Mesendoderm (in vitro differentiated cells): ENCODE measurements around the gene TNS3.

ENCODE experiments used
- DNase-seq: peaks from one replicate; pipeline ENCODE4 v3.0.0; 2013
- H2AK5ac ChIP-seq: 2 replicates; pipeline ENCODE4 v1.6.1; 2013; ENCODE audit warnings: low read length, inconsistent platforms
- H2BK120ac ChIP-seq: 2 replicates; pipeline ENCODE4 v1.6.1; 2013; ENCODE audit warnings: low read depth, mild to moderate bottlenecking, low read length, moderate library complexity, mixed read lengths
- H2BK15ac ChIP-seq: replicated peaks from 2 replicates; pipeline ENCODE4 v1.6.1; 2013; ENCODE audit warnings: low read depth, mild to moderate bottlenecking, moderate library complexity
- H2BK5ac ChIP-seq: 2 replicates; pipeline ENCODE4 v1.6.1; 2013; ENCODE audit warnings: low read length, inconsistent platforms
- H3K18ac ChIP-seq: 2 replicates; pipeline ENCODE4 v1.6.1; 2013; ENCODE audit warnings: mild to moderate bottlenecking, low read length, mixed read lengths
- H3K23ac ChIP-seq: one replicate; pipeline ENCODE4 v1.6.1; 2013; ENCODE audit warnings: low read length
- H3K27ac ChIP-seq: 2 replicates; pipeline ENCODE4 v1.5.1; 2013; ENCODE audit warnings: low read depth, mild to moderate bottlenecking, inconsistent platforms, low read length, moderate library complexity
- H3K27me3 ChIP-seq: 2 replicates; pipeline ENCODE4 v1.6.1; 2013; ENCODE audit warnings: low read length, control low read depth, mild to moderate bottlenecking, inconsistent platforms; ENCODE audit not compliant: insufficient read depth, poor library complexity
- H3K36me3 ChIP-seq: 2 replicates; pipeline ENCODE4 v1.6.1; 2013; ENCODE audit warnings: low read length, inconsistent platforms; ENCODE audit not compliant: control insufficient read depth, insufficient read depth
- H3K4ac ChIP-seq: one replicate; pipeline ENCODE4 v1.6.1; 2013; ENCODE audit warnings: low read depth, mild to moderate bottlenecking, low read length, moderate library complexity
- H3K4me1 ChIP-seq: 2 replicates; pipeline ENCODE4 v1.6.1; 2013; ENCODE audit warnings: low read depth, low read length, inconsistent platforms; ENCODE audit not compliant: control insufficient read depth
- H3K4me2 ChIP-seq: 2 replicates; pipeline ENCODE4 v1.6.1; 2013; ENCODE audit warnings: low read length
- H3K4me3 ChIP-seq: 2 replicates; pipeline ENCODE4 v1.5.1; 2013; ENCODE audit warnings: mild to moderate bottlenecking, low read length
- H3K56ac ChIP-seq: one replicate; pipeline ENCODE4 v1.6.1; 2013; ENCODE audit warnings: low read length
- H3K79me1 ChIP-seq: 2 replicates; pipeline ENCODE4 v1.6.1; 2013; ENCODE audit warnings: low read length, inconsistent platforms
- H3K79me2 ChIP-seq: 2 replicates; pipeline ENCODE4 v1.6.1; 2013; ENCODE audit warnings: mild to moderate bottlenecking, low read length; ENCODE audit not compliant: control insufficient read depth, insufficient read depth
- H3K9ac ChIP-seq: 2 replicates; pipeline ENCODE4 v1.6.1; 2013; ENCODE audit warnings: low read length, inconsistent platforms
- H4K5ac ChIP-seq: one replicate; pipeline ENCODE4 v1.6.1; 2013; ENCODE audit warnings: low read length
- H4K8ac ChIP-seq: one replicate; pipeline ENCODE4 v1.6.1; 2013; ENCODE audit warnings: low read depth, mild to moderate bottlenecking, control low read depth, low read length, moderate library complexity
- whole genome bisulfite sequencing: extraction: QIAGEN DNeasy Blood & Tissue Kit; methylation state at CpG from one replicate; pipeline ENCODE4 v1.1.7; 2013; ENCODE audit warnings: low lambda C conversion rate, missing lambda C conversion rate; ENCODE audit not compliant: insufficient coverage; ENCODE audit errors: extremely low coverage; 5-methylcytosine and 5-hydroxymethylcytosine counted together

Gene TNS3

GRCh38 chr7:47452715-47453092, 129.2 kb downstream of the TNS3 start:
- H2BK120ac ChIP-seq: no peak overlapping the region
- H3K9ac ChIP-seq: no peak overlapping the region
- no peaks in the 10 kb centered on the region for H3K79me1 ChIP-seq
- H3K4me3 ChIP-seq: no peak overlapping the region
- H3K18ac ChIP-seq: no peak overlapping the region
- no peak for DNase-seq
- no peak overlapping the region for H2AK5ac ChIP-seq
- no peak overlapping the region for H3K23ac ChIP-seq
- no peaks in the 10 kb centered on the region for H3K79me2 ChIP-seq
- no peak overlapping the region for H4K8ac ChIP-seq
- no peak overlapping the region for H2BK15ac ChIP-seq
- H3K4ac ChIP-seq: no peak overlapping the region
- no peak overlapping the region for H3K56ac ChIP-seq
- WGBS: no CpG with 5 or more reads among the region's 11 CpGs
- no peaks in the 10 kb centered on the region for H3K27me3 ChIP-seq
- no peaks in the 10 kb centered on the region for H3K4me1 ChIP-seq
- H3K4me2 ChIP-seq: no peak overlapping the region
- H3K36me3 ChIP-seq: no peaks in the 10 kb centered on the region
- H3K27ac ChIP-seq: no peak overlapping the region
- no peak overlapping the region for H2BK5ac ChIP-seq
- H4K5ac ChIP-seq: no peak overlapping the region

- no peak for DNase-seq
- no peak overlapping the region for H3K27ac ChIP-seq
Measured at GRCh38 chr7:47452295-47452694, 129.6 kb downstream of the TNS3 start.

GRCh38 chr7:47451851-47452205, 130.1 kb downstream of the TNS3 start:
- no peak overlapping the region for H3K4ac ChIP-seq
- no peak for DNase-seq
- no peaks in the 10 kb centered on the region for H3K4me1 ChIP-seq

More at GRCh38 chr7:47452295-47452694, 129.6 kb downstream of the TNS3 start:
- Histone ChIP-seq H2BK120ac (no peak overlapping the region), H4K8ac (no peak overlapping the region), H3K79me2 (no peaks in the 10 kb centered on the region), H2BK15ac (no peak overlapping the region), H3K4me3 (no peak overlapping the region), H3K79me1 (no peaks in the 10 kb centered on the region), H3K4me1 (no peaks in the 10 kb centered on the region), H3K27me3 (no peaks in the 10 kb centered on the region), H4K5ac (no peak overlapping the region), H3K4ac (no peak overlapping the region), H3K23ac (no peak overlapping the region), H3K36me3 (no peaks in the 10 kb centered on the region), H3K56ac (no peak overlapping the region), H2BK5ac (no peak overlapping the region), H3K9ac (no peak overlapping the region), H3K4me2 (no peak overlapping the region), H2AK5ac (no peak overlapping the region), H3K18ac (no peak overlapping the region)
- no CpG with 5 or more reads among the region's 3 CpGs for WGBS

GRCh38 chr7:47449810-47450590, 131.9 kb downstream of the TNS3 start:
- H3K79me1 ChIP-seq: no peaks in the 10 kb centered on the region
- no peak overlapping the region for H4K5ac ChIP-seq
- no peak overlapping the region for H3K4me3 ChIP-seq
- H3K23ac ChIP-seq: no peak overlapping the region
- no peaks in the 10 kb centered on the region for H3K36me3 ChIP-seq
- no CpG with 5 or more reads among the region's 11 CpGs for WGBS
- no peaks in the 10 kb centered on the region for H3K79me2 ChIP-seq
- no peak overlapping the region for H3K27ac ChIP-seq
- peak; percentile 85 for DNase-seq
- H2BK120ac ChIP-seq: no peak overlapping the region
- H3K27me3 ChIP-seq: no peaks in the 10 kb centered on the region
- no peak overlapping the region for H3K4me2 ChIP-seq
- no peak overlapping the region for H2BK15ac ChIP-seq
- no peak overlapping the region for H2AK5ac ChIP-seq
- no peaks in the 10 kb centered on the region for H3K4me1 ChIP-seq
- H2BK5ac ChIP-seq: no peak overlapping the region
- H3K18ac ChIP-seq: no peak overlapping the region
- H3K56ac ChIP-seq: no peak overlapping the region
- H4K8ac ChIP-seq: no peak overlapping the region
- H3K9ac ChIP-seq: no peak overlapping the region
- no peak overlapping the region for H3K4ac ChIP-seq

More at GRCh38 chr7:47451851-47452205, 130.1 kb downstream of the TNS3 start:
- no peak overlapping the region for H3K4me3 ChIP-seq
- H4K5ac ChIP-seq: no peak overlapping the region
- no peak overlapping the region for H2BK15ac ChIP-seq
- H3K23ac ChIP-seq: no peak overlapping the region
- no peaks in the 10 kb centered on the region for H3K79me2 ChIP-seq
- H3K4me2 ChIP-seq: no peak overlapping the region
- H3K9ac ChIP-seq: no peak overlapping the region
- WGBS: no CpG with 5 or more reads among the region's 3 CpGs
- H3K79me1 ChIP-seq: no peaks in the 10 kb centered on the region
- no peak overlapping the region for H2BK120ac ChIP-seq
- H3K27me3 ChIP-seq: no peaks in the 10 kb centered on the region
- H3K36me3 ChIP-seq: no peaks in the 10 kb centered on the region
- H3K56ac ChIP-seq: no peak overlapping the region
- H3K27ac ChIP-seq: no peak overlapping the region
- H2BK5ac ChIP-seq: no peak overlapping the region
- no peak overlapping the region for H3K18ac ChIP-seq
- H4K8ac ChIP-seq: no peak overlapping the region
- H2AK5ac ChIP-seq: no peak overlapping the region

GRCh38 chr7:47448971-47449370, 132.9 kb downstream of the TNS3 start:
- no peaks in the 10 kb centered on the region for H3K4me1 ChIP-seq
- no CpG with 5 or more reads among the region's 9 CpGs for WGBS
- no peak overlapping the region for H3K56ac ChIP-seq

More at GRCh38 chr7:47448971-47449370, 132.9 kb downstream of the TNS3 start:
- Histone ChIP-seq H4K5ac (no peak overlapping the region), H2BK120ac (no peak overlapping the region), H4K8ac (no peak overlapping the region), H2BK5ac (no peak overlapping the region), H3K4me2 (no peak overlapping the region), H2BK15ac (no peak overlapping the region), H3K4ac (no peak overlapping the region), H2AK5ac (no peak overlapping the region), H3K79me1 (no peaks in the 10 kb centered on the region), H3K18ac (no peak overlapping the region), H3K9ac (no peak overlapping the region), H3K27ac (no peak overlapping the region), H3K23ac (no peak overlapping the region), H3K36me3 (no peaks in the 10 kb centered on the region), H3K27me3 (no peaks in the 10 kb centered on the region), H3K79me2 (no peaks in the 10 kb centered on the region), H3K4me3 (no peak overlapping the region)
- DNase-seq: no peak
